LNCaP clone FGC (cell line): Measurements from ENCODE around the gene CSH1.
"Not testable (repeated sequence)": the region's sequence is repeated elsewhere in the genome, so short reads cannot be mapped to it uniquely, and the experiment has no call there.

Source experiments
- DNase-seq: peaks from one replicate; pipeline ENCODE4 v3.0.0-alpha.2; 2011; ENCODE audit warnings: low read depth
- H3K4me3 ChIP-seq: 2 replicates; pipeline ENCODE4 v1.5.1; 2011; ENCODE audit warnings: mild to moderate bottlenecking, low read depth, low read length, control low read depth
- CTCF ChIP-seq: IDR thresholded peaks from 2 replicates; pipeline ENCODE4 v1.5.1; 2012; ENCODE audit warnings: mild to moderate bottlenecking; ENCODE audit not compliant: control insufficient read depth, insufficient read depth; ENCODE audit errors: extremely low read depth

Gene CSH1

GRCh38 chr17:63866625-63867024 is 29.7 kb downstream of the CSH1 start:
- TF ChIP-seq CTCF, result 0 out of 2 replicates have a peak, but pooled peaks have one; percentile 20
- not testable (repeated sequence) for DNase-seq, H3K4me3 ChIP-seq

GRCh38 chr17:63859257-63859656 is 37.1 kb downstream of the CSH1 start:
- H3K4me3 ChIP-seq, result no peak overlapping the region
- TF ChIP-seq CTCF, result no peak
- DNase-seq, result no peak

GRCh38 chr17:63856425-63856824 is 39.9 kb downstream of the CSH1 start:
- DNase-seq, H3K4me3 ChIP-seq: not testable (repeated sequence)

- no peak overlapping the region for H3K4me3 ChIP-seq
- DNase-seq, result no peak
- no peak for TF ChIP-seq CTCF
Observed at GRCh38 chr17:63855185-63855584, 41.2 kb downstream of the CSH1 start.

GRCh38 chr17:63854709-63855108 is 41.7 kb downstream of the CSH1 start:
- DNase-seq, result no peak
- H3K4me3 ChIP-seq, result no peak overlapping the region
- no peak for TF ChIP-seq CTCF

GRCh38 chr17:63853260-63853659 is 43.1 kb downstream of the CSH1 start:
- TF ChIP-seq CTCF, result no peak
- DNase-seq, result no peak
- no peak overlapping the region for H3K4me3 ChIP-seq

GRCh38 chr17:63850401-63850800 is 46.0 kb downstream of the CSH1 start:
- H3K4me3 ChIP-seq, result no peak overlapping the region
- DNase-seq, result no peak
- TF ChIP-seq CTCF, result no peak
